Upper lobe of left lung (tissue), 6 donors: ENCODE data around the gene PEX5L. TPM values are rescaled to one million over a fixed set of nuclear protein-coding genes. Genes with fewer than 3 reads are reported as not detected.

Experiments used
- ATAC-seq, 2 donors: fragments of 200-7000 bp; cut with Tn5 transposase; one replicate each; pipeline ENCODE4 v1.9.1; 2022; ENCODE audit warnings: mild to moderate bottlenecking in 2 of 2, moderate library complexity in 2 of 2; ENCODE audit not compliant: low FRiP score in 2 of 2
- DNase-seq, 2 donors: peaks; one replicate each; pipeline ENCODE4 v3.0.0-alpha.2; 2019 to 2020
- H3K27ac ChIP-seq, 4 donors: fragments of 200-600 bp; sonication (generic); one replicate each; pipeline ENCODE4 v1.5.1; 2016 to 2019
- H3K27me3 ChIP-seq, 4 donors: fragments of 200-600 bp; sonication (generic); one replicate each; pipeline ENCODE4 v1.5.1; 2017 to 2019
- H3K36me3 ChIP-seq, 4 donors: fragments of 200-600 bp; sonication (generic); one replicate each; pipeline ENCODE4 v1.5.1; 2016 to 2019
- H3K4me1 ChIP-seq, 4 donors: fragments of 200-600 bp; sonication (generic); one replicate each; pipeline ENCODE4 v1.5.1; 2018 to 2019
- H3K4me3 ChIP-seq, 4 donors: fragments of 200-600 bp; sonication (generic); one replicate each; pipeline ENCODE4 v1.5.1; 2017 to 2019; ENCODE audit warnings: mild to moderate bottlenecking in 2 of 4, moderate library complexity in 1 of 4
- H3K9me3 ChIP-seq, 4 donors: fragments of 200-600 bp; sonication (generic); one replicate each; pipeline ENCODE4 v1.5.1; 2018 to 2019
- EP300 ChIP-seq, 4 donors: sonication (generic); formaldehyde crosslinking; IDR thresholded peaks; one replicate each; pipeline ENCODE4 v1.5.1; 2017; ENCODE audit warnings: antibody characterized with exemption in 4 of 4, control low read depth in 2 of 4
- POLR2A ChIP-seq, 4 donors: fragments of 450-650 bp; IDR thresholded peaks; one replicate each; pipeline ENCODE4 v1.5.1; 2016 to 2017; ENCODE audit warnings: antibody characterized with exemption in 4 of 4, mild to moderate bottlenecking in 2 of 4
- POLR2AphosphoS5 ChIP-seq, 2 donors: sonication (generic); formaldehyde crosslinking; IDR thresholded peaks; one replicate each; pipeline ENCODE4 v1.5.1; 2017; ENCODE audit warnings: antibody characterized with exemption in 2 of 2
- WGBS, 2 donors: methylation state at CpG; one replicate each; pipeline ENCODE4 v1.1.5; 2017 to 2018; 5-methylcytosine and 5-hydroxymethylcytosine counted together
- total RNA-seq, 6 donors: library from RNA; depleted of rRNA in 4 of 6; stranded (reverse); fragments of >200 nt in 4 of 6; gene quantifications; one replicate each; pipeline versions ENCODE4 v1.1.0 to v1.2.1, GENCODE V29; 2016 to 2021
- TF ChIP-seq, protein P1 (sequence below), 6 experiments: fragments of 450-650 bp in 4 of 6; fragments of 200-600 bp in 2 of 6; sonication (generic) in 2 of 6; IDR thresholded peaks; one replicate each; pipeline ENCODE4 v1.5.1; 2016 to 2019; ENCODE audit warnings: antibody characterized with exemption in 6 of 6
- donor health status: DM: no; HTN: no; CAD: no; lungs with moderate emphysema.
- donor health status: DM: no; HTN: yes; CAD: no; lungs with severe emphysema.

Gene PEX5L
- total RNA-seq, 6 donors from 2014 or later: not detected

DNA sequence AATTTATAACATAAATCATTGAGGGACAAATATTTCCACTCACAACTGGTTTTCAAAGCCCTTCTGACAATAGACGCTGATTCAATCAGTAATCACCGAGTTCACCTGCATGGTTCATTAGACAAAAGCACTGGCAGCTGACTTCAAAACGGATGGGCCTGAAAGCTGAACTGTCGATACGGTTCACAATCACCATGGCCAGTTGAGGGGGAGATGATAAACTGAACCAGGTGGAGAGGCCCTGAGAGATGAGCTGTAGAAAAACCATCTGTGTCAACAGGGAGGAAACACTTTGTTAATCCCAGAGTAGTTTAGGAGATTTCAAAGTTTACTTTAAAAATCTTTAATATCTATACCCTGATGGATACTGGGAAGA, 75.0 kb downstream of the PEX5L start:
- H3K9me3 ChIP-seq: no peaks in the 10 kb centered on the region
- 77 to 80% methylated on average over 5 of the region's 5 CpGs for WGBS, 2 donors
- no peak for DNase-seq
- TF ChIP-seq, protein P1, sequence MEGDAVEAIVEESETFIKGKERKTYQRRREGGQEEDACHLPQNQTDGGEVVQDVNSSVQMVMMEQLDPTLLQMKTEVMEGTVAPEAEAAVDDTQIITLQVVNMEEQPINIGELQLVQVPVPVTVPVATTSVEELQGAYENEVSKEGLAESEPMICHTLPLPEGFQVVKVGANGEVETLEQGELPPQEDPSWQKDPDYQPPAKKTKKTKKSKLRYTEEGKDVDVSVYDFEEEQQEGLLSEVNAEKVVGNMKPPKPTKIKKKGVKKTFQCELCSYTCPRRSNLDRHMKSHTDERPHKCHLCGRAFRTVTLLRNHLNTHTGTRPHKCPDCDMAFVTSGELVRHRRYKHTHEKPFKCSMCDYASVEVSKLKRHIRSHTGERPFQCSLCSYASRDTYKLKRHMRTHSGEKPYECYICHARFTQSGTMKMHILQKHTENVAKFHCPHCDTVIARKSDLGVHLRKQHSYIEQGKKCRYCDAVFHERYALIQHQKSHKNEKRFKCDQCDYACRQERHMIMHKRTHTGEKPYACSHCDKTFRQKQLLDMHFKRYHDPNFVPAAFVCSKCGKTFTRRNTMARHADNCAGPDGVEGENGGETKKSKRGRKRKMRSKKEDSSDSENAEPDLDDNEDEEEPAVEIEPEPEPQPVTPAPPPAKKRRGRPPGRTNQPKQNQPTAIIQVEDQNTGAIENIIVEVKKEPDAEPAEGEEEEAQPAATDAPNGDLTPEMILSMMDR (IDR thresholded peaks at IDR 0.05): no peak
- TF ChIP-seq POLR2A (IDR thresholded peaks at IDR 0.05) (no peak), POLR2AphosphoS5 (IDR thresholded peaks at IDR 0.05) (no peak), EP300 (IDR thresholded peaks at IDR 0.05) (no peak)
- no peaks in the 10 kb centered on the region for H3K27me3 ChIP-seq
- ATAC-seq: no peak
- H3K4me3 ChIP-seq: no peak overlapping the region
- H3K4me1 ChIP-seq: no peaks in the 10 kb centered on the region
- H3K36me3 ChIP-seq: no peaks in the 10 kb centered on the region
- no peak overlapping the region for H3K27ac ChIP-seq

DNA sequence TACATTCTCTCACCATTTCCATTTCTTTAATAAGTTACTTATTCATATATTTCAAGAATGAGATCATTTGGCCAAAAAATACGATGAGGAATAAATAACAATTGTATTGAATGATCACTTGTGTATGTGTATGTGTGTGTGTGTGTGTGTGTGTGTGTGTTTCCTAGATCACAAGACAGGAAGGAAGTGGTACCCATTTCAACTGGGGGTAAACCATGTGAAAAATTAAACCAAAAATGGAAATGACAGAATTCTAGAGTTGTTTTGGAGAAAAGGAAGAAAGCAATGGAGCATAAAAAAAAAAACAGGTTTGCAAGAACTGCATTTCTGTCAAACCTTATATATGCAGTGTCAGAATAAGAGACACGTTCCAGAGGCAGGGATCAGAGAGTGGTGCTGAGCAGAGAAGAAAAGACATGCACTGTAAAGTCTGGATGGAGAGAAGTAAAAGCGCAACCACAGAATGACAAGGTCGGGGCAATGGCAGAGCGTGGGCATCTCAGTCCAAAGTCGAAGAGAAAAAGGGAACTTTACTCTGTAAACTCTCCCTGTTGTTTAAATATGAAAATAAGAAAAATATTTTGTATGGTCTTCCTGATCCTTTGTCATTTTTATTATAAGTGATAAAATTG, 75.5 kb downstream of the PEX5L start:
- Histone ChIP-seq H3K4me3 (no peak overlapping the region), H3K36me3 (no peaks in the 10 kb centered on the region), H3K9me3 (no peaks in the 10 kb centered on the region), H3K27ac (no peak overlapping the region), H3K4me1 (no peaks in the 10 kb centered on the region), H3K27me3 (no peaks in the 10 kb centered on the region)
- TF ChIP-seq, protein P1 (IDR thresholded peaks at IDR 0.05): no peak
- TF ChIP-seq POLR2AphosphoS5 (IDR thresholded peaks at IDR 0.05): no peak
- WGBS, 2 donors: 69 to 74% methylated on average over 6 of the region's 6 CpGs
- no peak for DNase-seq
- ATAC-seq: no peak

DNA sequence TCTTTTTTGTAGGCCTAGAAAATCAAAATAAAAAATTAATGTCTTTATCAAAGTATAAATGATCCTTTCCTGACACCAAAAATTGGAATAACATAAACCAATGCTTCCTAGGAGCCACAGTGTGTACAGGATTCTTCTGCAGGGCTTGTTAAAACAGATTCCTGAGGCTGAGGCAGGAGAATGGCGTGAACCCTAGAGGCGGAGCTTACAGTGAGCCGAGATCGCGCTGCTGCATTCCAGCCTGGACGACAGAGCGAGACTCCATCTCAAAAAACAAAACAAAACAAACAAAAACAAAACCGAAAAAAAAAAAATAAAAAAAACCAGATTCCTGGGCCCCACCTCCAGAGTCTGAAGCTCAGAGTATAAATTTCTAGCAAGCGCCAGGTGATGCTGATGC, 78.0 kb downstream of the PEX5L start:
- Histone ChIP-seq H3K27me3 (no peaks in the 10 kb centered on the region), H3K4me1 (no peaks in the 10 kb centered on the region), H3K27ac (no peak overlapping the region), H3K9me3 (no peaks in the 10 kb centered on the region), H3K36me3 (no peaks in the 10 kb centered on the region), H3K4me3 (no peak overlapping the region)
- 80 to 87% methylated on average over 9 of the region's 9 CpGs for WGBS, 2 donors
- DNase-seq (no peak), ATAC-seq (no peak)
- TF ChIP-seq POLR2AphosphoS5 (IDR thresholded peaks at IDR 0.05): no peak
- TF ChIP-seq, protein P1 (IDR thresholded peaks at IDR 0.05): no peak
- no peak for TF ChIP-seq POLR2A (IDR thresholded peaks at IDR 0.05)
- TF ChIP-seq EP300 (IDR thresholded peaks at IDR 0.05): no peak

DNA sequence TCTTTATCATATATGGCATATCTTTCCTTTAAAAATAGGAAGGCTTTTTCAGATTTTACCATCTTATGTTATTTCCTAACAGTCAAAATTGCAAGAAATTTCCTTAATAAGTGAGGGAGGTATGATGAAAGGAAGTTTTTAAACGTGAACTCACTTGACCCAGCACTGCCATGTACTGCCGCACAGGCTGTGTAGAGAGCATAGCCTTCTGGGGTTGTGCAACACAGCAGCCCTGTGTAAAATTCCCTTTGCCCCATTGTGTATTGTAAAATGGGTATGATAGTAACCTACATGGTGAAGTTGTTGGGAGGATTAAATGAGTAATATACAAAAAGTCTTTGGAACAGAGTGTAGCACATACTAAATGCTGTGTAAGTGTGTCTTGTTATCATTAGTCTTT, 78.6 kb downstream of the PEX5L start:
- no peak overlapping the region for H3K4me3 ChIP-seq
- TF ChIP-seq POLR2A (IDR thresholded peaks at IDR 0.05) (no peak), EP300 (IDR thresholded peaks at IDR 0.05) (no peak), POLR2AphosphoS5 (IDR thresholded peaks at IDR 0.05) (no peak)
- TF ChIP-seq, protein P1 (IDR thresholded peaks at IDR 0.05): no peak
- DNase-seq (no peak), ATAC-seq (no peak)
- H3K27me3 ChIP-seq: no peaks in the 10 kb centered on the region
- no peaks in the 10 kb centered on the region for H3K36me3 ChIP-seq
- no peaks in the 10 kb centered on the region for H3K9me3 ChIP-seq
- H3K4me1 ChIP-seq: no peaks in the 10 kb centered on the region
- H3K27ac ChIP-seq: no peak overlapping the region
- WGBS, 2 donors: 32 to 51% methylated on average over 2 of the region's 2 CpGs

DNA sequence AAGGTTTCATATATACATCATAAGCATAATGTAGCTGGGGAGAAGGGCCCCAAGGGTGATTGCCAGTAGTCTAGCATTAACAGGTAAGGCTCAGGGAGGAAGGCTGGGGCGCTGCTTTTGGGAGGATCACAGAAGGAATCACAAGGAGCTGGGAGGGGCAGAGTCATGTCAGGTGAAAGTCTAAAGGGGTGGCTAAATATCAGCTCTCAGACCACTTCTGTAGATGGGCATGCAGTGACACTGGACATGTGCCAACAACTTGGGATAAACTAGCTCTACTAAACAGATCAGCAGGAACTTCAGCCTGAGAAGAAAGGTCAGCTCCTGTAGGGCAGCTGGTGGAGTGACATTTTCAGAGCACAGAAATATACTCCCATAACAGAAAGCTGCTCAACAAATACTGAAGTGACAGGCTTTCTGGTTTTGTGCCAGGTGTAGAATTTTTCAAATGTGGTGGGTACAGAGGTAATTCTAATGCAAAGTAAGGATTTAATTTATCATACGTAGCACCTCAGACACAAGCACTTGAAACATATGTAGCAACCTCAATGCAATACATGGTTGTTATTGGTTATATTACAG, 79.4 kb downstream of the PEX5L start:
- no peak overlapping the region for H3K4me3 ChIP-seq
- H3K36me3 ChIP-seq: no peaks in the 10 kb centered on the region
- no peaks in the 10 kb centered on the region for H3K9me3 ChIP-seq
- DNase-seq (no peak), ATAC-seq (no peak)
- no peak overlapping the region for H3K27ac ChIP-seq
- WGBS, 2 donors: 28 to 29% methylated on average over 2 of the region's 2 CpGs
- no peaks in the 10 kb centered on the region for H3K4me1 ChIP-seq
- no peaks in the 10 kb centered on the region for H3K27me3 ChIP-seq
- TF ChIP-seq POLR2AphosphoS5 (IDR thresholded peaks at IDR 0.05): no peak
- TF ChIP-seq, protein P1 (IDR thresholded peaks at IDR 0.05): no peak
- no peak for TF ChIP-seq POLR2A (IDR thresholded peaks at IDR 0.05)
- no peak for TF ChIP-seq EP300 (IDR thresholded peaks at IDR 0.05)
